Left kidney (tissue), 2 donors: ENCODE results near the gene CAB39L. TPM values are rescaled to one million over a fixed set of nuclear protein-coding genes. Genes with fewer than 3 reads are reported as not detected.
"Not testable (repeated sequence)": the region's sequence is repeated elsewhere in the genome, so short reads cannot be mapped to it uniquely, and the experiment has no call there.

ENCODE experiments used
- DNase-seq: peaks from one replicate; pipeline ENCODE4 v3.0.0-alpha.2; 2013
- polyA plus RNA-seq: library from polyadenylated mRNA; unstranded; fragments of 120-200 nt; gene quantifications from one replicate; pipeline ENCODE4 v1.2.1, GENCODE V29; 2013; ENCODE audit not compliant: insufficient read length

The CAB39L gene
- polyA plus RNA-seq, 1 donor, result 20.7 TPM

DNA sequence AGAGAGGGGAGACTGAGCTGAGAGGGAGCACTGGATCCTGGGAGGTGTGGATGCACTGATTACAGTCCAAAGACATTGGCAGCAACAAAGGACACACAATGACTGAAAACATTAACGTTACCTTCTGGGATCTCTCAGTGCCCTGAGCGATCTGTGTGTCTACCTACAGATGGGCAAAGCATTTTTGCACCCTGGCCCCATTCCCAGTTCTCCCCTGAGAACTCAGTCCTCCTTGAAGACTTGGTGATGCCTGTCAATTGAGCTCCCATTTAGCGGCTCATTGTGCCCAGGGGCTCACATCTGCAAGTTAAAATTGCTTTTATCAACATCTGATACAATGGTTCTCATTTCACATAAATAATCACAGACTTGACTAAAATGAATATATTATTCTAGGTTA lies 133.6 kb downstream of the CAB39L start:
- no peak for DNase-seq

GRCh38 chr13:49308921-49309408 lies 134.9 kb downstream of the CAB39L start:
- DNase-seq, result no peak

GRCh38 chr13:49308097-49308875 lies 135.6 kb downstream of the CAB39L start:
- peak; percentile 35 for DNase-seq

DNA sequence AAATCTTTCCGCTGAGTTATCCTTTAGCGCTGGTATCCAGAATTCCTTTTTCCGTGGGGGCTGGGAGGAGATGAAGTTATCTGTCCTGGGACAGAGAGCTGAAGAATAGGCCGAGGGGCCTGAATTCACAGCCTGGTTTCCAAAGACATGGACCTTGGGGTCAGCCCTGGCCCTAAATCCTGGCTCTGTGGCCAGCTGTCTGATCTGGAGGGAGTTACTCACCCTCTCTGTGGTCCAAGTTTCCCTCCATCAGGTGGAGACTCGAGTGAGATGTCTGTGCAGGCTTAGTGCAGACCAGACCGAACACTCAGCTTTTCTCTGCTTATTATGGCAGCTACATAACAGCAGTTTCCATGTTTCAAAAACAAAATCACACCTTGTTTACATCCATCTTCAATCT lies 136.5 kb downstream of the CAB39L start:
- DNase-seq, result no peak

DNA sequence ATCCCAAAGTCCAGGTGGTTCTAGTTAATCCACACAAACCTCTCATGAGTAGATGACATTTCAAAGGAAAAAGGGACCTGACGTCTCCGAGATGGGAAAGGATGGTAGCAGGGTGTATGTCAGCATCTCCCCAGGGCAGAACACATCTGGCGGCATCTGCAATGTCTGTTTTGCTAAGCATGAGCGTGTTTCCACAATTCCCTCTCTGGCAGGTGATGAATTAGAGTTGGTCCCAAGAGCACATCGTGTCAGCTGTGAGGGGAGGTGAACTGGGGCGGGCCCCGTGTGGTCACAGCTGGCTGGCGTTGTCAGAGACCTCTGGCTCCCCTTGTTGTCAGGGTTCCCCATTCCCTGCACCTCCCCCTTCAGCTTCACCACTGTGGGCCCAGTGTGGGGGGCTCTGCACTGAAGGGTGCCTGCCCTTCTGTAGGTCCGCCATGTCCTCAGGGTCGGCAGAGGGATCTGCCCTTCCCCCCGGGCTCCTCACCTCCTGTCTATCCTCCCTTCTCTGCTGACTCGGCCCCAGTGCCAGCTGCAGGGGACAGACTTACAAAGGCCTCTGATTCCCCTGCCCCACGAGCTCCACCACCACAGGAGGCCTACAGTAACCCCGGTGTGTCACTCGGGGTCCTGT lies 138.0 kb downstream of the CAB39L start:
- DNase-seq, result peak; percentile 28

- DNase-seq, result peak; percentile 53
These were observed 138.8 kb downstream of the CAB39L start for GRCh38 chr13:49304763-49305700.

DNA sequence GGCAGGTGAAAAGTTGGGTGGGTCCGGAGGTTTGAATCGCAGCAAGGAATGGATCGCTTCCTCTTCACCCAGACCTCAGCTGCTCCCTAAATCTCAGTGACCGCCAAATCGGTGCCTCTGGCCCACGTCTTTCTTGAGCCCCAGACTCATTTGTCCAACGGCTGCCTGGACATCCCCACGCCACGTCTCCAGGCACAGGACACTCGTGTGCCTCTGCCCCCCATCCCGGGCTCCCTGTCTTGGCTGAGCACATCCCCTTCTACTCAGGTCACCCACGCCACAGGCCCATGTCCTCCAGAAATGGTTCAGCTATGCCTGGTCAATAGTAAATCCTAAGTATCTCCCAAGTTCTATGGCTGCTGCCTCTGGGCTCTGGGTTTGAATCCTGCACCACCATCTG lies 139.5 kb downstream of the CAB39L start:
- DNase-seq, result no peak

GRCh38 chr13:49303533-49304252 lies 140.2 kb downstream of the CAB39L start:
- peak; percentile 36 for DNase-seq

GRCh38 chr13:49302817-49303216 lies 141.0 kb downstream of the CAB39L start:
- DNase-seq, result no peak

DNA sequence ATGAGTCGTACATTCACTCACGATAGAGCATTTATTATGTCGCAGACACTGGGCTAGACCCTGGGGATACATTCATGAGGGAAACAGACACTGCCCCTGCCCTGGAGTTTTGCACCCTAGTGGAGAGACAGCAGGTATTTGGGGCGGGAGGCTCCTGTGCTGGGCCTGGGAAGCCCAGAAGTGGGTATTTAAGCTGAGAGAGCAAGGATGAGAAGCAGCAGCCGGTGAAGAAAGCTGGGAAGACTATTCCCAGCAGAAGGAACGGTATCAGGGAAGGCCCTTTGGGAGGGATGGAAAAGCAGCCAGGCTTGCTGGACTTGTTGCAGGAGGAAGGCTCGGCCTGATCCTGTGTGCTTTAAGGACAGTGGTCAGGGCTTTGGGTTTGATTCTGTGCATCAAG lies 141.6 kb downstream of the CAB39L start:
- no peak for DNase-seq

DNA sequence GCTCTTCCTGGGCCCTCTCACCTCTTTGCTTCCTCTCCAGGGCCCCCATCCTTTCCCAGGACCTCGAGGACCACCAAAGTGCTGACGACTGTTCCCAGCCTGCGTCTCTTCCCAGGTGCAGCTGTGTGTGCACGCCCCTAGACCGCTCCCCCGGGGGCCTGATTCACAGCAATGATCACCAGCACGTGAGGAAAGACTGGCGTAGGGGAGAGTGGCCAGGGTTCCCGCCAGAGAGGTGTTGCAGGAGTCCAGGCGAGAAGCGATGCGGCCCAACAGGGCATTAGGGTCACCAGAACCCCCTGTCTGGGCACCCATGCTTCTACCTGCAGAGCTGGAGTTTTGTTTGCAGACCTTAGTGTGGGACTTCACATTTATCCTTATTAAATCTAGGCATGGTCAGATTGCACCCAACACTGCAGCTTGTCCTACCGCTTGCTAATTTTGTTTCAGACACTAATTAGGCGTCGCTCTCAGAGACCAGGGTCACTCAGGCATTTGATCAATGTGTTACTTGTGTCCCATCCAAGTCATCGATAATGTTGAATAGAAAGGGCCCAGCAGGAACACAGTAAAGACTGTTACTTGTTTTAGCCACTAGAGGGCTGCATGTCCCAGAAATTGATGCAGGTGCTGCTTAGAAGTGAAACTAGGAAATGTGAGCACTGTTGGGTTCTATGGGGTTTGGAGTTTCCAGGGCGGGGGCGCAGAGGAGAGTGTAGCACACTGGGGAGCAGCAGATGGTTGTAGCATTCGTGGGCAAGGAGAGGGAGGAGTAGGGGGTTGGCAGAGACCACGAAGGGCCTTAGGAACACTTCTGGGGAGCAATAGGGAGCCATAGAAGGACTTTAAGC lies 142.9 kb downstream of the CAB39L start:
- peak; percentile 61 for DNase-seq

DNA sequence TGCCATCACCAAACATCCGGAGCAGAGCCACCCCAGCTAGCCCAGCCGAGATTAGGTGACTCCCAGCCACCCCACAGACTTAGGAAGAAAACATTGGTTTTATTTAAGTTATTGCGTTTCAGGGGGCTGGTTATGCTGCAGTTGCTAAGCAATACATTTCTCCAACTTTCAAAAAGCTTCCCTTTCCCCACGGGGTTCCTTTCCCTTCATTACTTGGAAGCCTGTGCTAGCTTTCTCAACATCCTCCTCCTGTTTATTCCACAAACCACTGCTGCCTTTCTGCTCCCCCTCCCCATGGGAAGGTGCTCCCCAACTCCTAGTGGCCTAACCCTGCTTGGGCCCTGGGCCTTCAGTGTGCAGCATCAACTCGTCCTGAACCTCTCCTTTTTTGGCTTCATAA lies 143.6 kb downstream of the CAB39L start:
- DNase-seq, result no peak

GRCh38 chr13:49298903-49299605 lies 144.8 kb downstream of the CAB39L start:
- DNase-seq, result no peak

DNA sequence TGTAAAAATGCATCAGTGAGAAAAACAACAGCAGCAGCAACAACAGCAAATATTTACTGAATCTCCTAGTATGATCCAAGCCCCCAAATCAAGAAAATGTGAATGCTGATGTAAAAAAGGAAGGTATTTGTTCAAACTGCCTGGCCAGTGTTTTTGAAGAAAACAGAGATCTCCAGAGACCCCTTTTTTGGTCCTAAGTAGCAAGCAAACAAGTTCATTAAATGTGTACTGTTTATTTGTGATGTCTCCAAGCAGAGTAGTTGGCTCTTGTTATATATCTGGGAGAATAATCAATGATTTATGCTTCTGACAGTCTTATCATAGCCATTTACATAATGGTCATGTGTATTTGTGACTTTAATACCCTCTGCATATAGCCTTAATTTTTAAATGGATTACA lies 145.4 kb downstream of the CAB39L start:
- no peak for DNase-seq

GRCh38 chr13:49297338-49297737 lies 146.5 kb downstream of the CAB39L start:
- DNase-seq, result no peak

- no peak for DNase-seq
These were observed 147.2 kb downstream of the CAB39L start for GRCh38 chr13:49296659-49297058.

GRCh38 chr13:49295244-49295643 lies 148.6 kb downstream of the CAB39L start:
- no peak for DNase-seq

DNA sequence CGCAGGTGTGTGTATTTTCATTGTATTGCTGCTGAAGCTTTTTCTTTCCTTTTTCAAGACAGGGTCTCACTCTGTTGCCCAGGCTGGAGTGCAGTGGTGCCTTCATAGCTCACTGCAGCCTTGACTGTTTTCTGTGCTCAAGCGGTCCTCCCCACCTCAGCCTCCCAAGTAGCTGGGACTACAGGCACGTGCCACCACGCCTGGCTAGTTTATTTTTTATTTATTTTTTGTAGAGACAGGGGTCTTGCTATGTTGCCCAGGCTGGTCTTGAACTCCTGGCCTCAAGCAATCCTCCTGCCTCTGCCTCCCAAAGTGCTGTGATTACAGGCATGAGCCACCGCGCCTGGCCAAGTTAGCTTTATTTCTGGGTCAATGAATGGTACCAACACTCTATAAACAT lies 149.1 kb downstream of the CAB39L start:
- not testable (repeated sequence) for DNase-seq

GRCh38 chr13:49292742-49293486 lies 150.9 kb downstream of the CAB39L start:
- DNase-seq, result peak; percentile 55
